ENCODE data around the gene GMPPA. TPM values are rescaled to one million over a fixed set of nuclear protein-coding genes. Genes with fewer than 3 reads are reported as not detected.
A peak's percentile ranks its signal among the peaks of the same experiment; 100 is the strongest.

Gene GMPPA
- total and polyA plus RNA-seq, 4 donors: 18.8 to 48.9 (median 38.7) TPM

GRCh38 chr2:219494952-219495530 lies 3.6 kb upstream of the GMPPA start:
- 16 to 22% methylated on average over 10 of the region's 10 CpGs for WGBS, 2 donors
- DNase-seq (no peak), ATAC-seq (ENCODE audit: insufficient read depth, low FRiP score) (no peak)
- Histone ChIP-seq H3K4me3 (no peak overlapping the region), H3K27ac (ENCODE audit: low read depth in 1 of 2, low read length in 1 of 2) (no peak overlapping the region), H3K4me1 (ENCODE audit: control insufficient read depth in 5 of 5, insufficient read depth in 5 of 5, low read length in 5 of 5) (peaks cover 0 to 47% (median 14%) of the 10 kb centered on the region in 5 donors), H3K36me3 (ENCODE audit: control insufficient read depth in 4 of 4, insufficient read depth in 4 of 4, low read length in 4 of 4) (no peaks in the 10 kb centered on the region), H3K9ac (ENCODE audit: insufficient read depth in 1 of 2, low read length in 2 of 2) (no peak overlapping the region), H3K9me3 (ENCODE audit: control insufficient read depth in 4 of 4, insufficient read depth in 3 of 4, low read length in 3 of 4) (peaks cover 0 to 5% (median 0%) of the 10 kb centered on the region in 4 donors), H3K27me3 (ENCODE audit: control insufficient read depth in 3 of 3, insufficient read depth in 3 of 3, low read length in 2 of 3) (peaks cover 6 to 51% (median 23%) of the 10 kb centered on the region in 3 donors)
- TF ChIP-seq, protein P1, sequence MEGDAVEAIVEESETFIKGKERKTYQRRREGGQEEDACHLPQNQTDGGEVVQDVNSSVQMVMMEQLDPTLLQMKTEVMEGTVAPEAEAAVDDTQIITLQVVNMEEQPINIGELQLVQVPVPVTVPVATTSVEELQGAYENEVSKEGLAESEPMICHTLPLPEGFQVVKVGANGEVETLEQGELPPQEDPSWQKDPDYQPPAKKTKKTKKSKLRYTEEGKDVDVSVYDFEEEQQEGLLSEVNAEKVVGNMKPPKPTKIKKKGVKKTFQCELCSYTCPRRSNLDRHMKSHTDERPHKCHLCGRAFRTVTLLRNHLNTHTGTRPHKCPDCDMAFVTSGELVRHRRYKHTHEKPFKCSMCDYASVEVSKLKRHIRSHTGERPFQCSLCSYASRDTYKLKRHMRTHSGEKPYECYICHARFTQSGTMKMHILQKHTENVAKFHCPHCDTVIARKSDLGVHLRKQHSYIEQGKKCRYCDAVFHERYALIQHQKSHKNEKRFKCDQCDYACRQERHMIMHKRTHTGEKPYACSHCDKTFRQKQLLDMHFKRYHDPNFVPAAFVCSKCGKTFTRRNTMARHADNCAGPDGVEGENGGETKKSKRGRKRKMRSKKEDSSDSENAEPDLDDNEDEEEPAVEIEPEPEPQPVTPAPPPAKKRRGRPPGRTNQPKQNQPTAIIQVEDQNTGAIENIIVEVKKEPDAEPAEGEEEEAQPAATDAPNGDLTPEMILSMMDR (IDR thresholded peaks at IDR 0.05; ENCODE audit: control extremely low read depth, extremely low read depth): no peak

DNA sequence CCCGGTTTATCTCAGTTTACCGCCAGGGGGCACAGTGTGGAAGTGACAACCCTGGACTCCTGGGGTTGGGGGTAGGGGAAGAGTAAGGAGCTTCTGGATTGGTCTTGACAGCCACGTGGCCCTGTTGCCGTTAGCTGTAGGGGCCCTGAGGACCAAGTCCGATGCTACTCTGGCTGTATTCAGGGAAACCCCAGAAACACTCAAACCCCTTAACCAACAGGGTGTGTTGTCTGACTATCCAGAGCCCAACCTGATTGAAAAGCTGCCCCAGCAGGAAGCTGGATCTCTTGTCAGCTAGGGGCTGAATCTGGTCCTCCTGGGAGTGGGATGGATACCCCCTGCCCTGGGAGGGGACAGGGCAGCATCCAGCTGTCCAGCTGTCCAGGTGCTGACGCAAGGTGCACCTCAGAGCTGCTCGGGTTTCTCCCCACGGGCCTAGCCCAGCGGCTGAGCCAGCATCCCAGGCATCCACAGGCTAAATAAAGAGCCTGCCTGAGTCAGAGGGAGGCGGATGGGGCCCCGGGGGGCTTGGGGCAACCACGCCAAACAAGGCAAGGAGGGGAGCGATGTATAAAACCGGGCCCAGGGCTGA lies 3.1 kb upstream of the GMPPA start:
- Histone ChIP-seq H3K27ac (ENCODE audit: low read depth in 1 of 2, low read length in 1 of 2) (no peak overlapping the region), H3K27me3 (ENCODE audit: control insufficient read depth in 3 of 3, insufficient read depth in 3 of 3, low read length in 2 of 3) (peaks cover 6 to 51% (median 23%) of the 10 kb centered on the region in 3 donors), H3K36me3 (ENCODE audit: control insufficient read depth in 4 of 4, insufficient read depth in 4 of 4, low read length in 4 of 4) (no peaks in the 10 kb centered on the region), H3K9ac (ENCODE audit: insufficient read depth in 1 of 2, low read length in 2 of 2) (no peak overlapping the region), H3K4me3 (no peak overlapping the region), H3K9me3 (ENCODE audit: control insufficient read depth in 4 of 4, insufficient read depth in 3 of 4, low read length in 3 of 4) (peaks cover 0 to 5% (median 0%) of the 10 kb centered on the region in 4 donors), H3K4me1 (ENCODE audit: control insufficient read depth in 5 of 5, insufficient read depth in 5 of 5, low read length in 5 of 5) (peaks cover 0 to 49% (median 16%) of the 10 kb centered on the region in 5 donors)
- peak; percentile 74 to 79 (median 76) for DNase-seq
- WGBS, 2 donors: 29 to 30% methylated on average over 14 of the region's 14 CpGs
- ATAC-seq (ENCODE audit: insufficient read depth, low FRiP score): no peak
- TF ChIP-seq, protein P1 (IDR thresholded peaks at IDR 0.05; ENCODE audit: control extremely low read depth, extremely low read depth): no peak

GRCh38 chr2:219496247-219496824 lies 2.4 kb upstream of the GMPPA start:
- peaks cover 0 to 5% (median 0%) of the 10 kb centered on the region in 4 donors for H3K9me3 ChIP-seq (ENCODE audit: control insufficient read depth in 4 of 4, insufficient read depth in 3 of 4, low read length in 3 of 4)
- H3K4me1 ChIP-seq (ENCODE audit: control insufficient read depth in 5 of 5, insufficient read depth in 5 of 5, low read length in 5 of 5): peaks cover 0 to 49% (median 16%) of the 10 kb centered on the region in 5 donors
- peaks cover 0 to 2% (median 0%) of the 10 kb centered on the region in 4 donors for H3K36me3 ChIP-seq (ENCODE audit: control insufficient read depth in 4 of 4, insufficient read depth in 4 of 4, low read length in 4 of 4)
- no peak for ATAC-seq (ENCODE audit: insufficient read depth, low FRiP score)
- peaks cover 6 to 51% (median 23%) of the 10 kb centered on the region in 3 donors for H3K27me3 ChIP-seq (ENCODE audit: control insufficient read depth in 3 of 3, insufficient read depth in 3 of 3, low read length in 2 of 3)
- TF ChIP-seq, protein P1 (IDR thresholded peaks at IDR 0.05; ENCODE audit: control extremely low read depth, extremely low read depth): no peak
- whole genome bisulfite sequencing, 2 donors: 26% methylated on average over 19 to 20 of the region's 20 CpGs
- H3K27ac ChIP-seq (ENCODE audit: low read depth in 1 of 2, low read length in 1 of 2): no peak overlapping the region
- no peak overlapping the region for H3K9ac ChIP-seq (ENCODE audit: insufficient read depth in 1 of 2, low read length in 2 of 2)
- DNase-seq: no peak
- H3K4me3 ChIP-seq: no peak overlapping the region

Data from lung (tissue), 12 donors.